Stimulated activated memory B cell treated with anti-CD40 and anti-IgM and Interleukin-4, amounts not matched to agents 10 μg/mL and 1 μg/mL and 100 μg/mL, for 72 hours (primary cell): ENCODE data around the gene RANBP17.

ENCODE experiments used
- ATAC-seq: fragments of 150-1000 bp; cut with Tn5 transposase; 2 replicates; pipeline ENCODE4 v1.10.0; 2021
- H3K27ac Mint-ChIP-seq: one replicate; pipeline ENCODE4 v1.8.0; 2022; ENCODE audit warnings: mild to moderate bottlenecking, mixed read lengths
- H3K27me3 Mint-ChIP-seq: one replicate; pipeline ENCODE4 v1.8.0; 2022; ENCODE audit warnings: mixed read lengths
- H3K36me3 Mint-ChIP-seq: one replicate; pipeline ENCODE4 v1.8.0; 2022; ENCODE audit warnings: mixed read lengths
- H3K4me1 Mint-ChIP-seq: one replicate; pipeline ENCODE4 v1.8.0; 2022; ENCODE audit warnings: mixed read lengths
- H3K4me3 Mint-ChIP-seq: one replicate; pipeline ENCODE4 v1.8.0; 2022; ENCODE audit warnings: mild to moderate bottlenecking, moderate library complexity, mixed read lengths
- H3K9me3 Mint-ChIP-seq: one replicate; pipeline ENCODE4 v1.8.0; 2022; ENCODE audit warnings: mixed read lengths

The RANBP17 gene

GRCh38 chr5:171315925-171316257 lies 454.1 kb downstream of the RANBP17 start:
- H3K4me1 Mint-ChIP-seq: peaks cover 19% of the 10 kb centered on the region
- no peak overlapping the region for H3K27ac Mint-ChIP-seq
- peaks cover 4% of the 10 kb centered on the region for H3K9me3 Mint-ChIP-seq
- H3K27me3 Mint-ChIP-seq: peaks cover 91% of the 10 kb centered on the region
- H3K4me3 Mint-ChIP-seq: peak overlapping the region; percentile 31
- peaks cover under 1% of the 10 kb centered on the region for H3K36me3 Mint-ChIP-seq
- no peak for ATAC-seq

DNA sequence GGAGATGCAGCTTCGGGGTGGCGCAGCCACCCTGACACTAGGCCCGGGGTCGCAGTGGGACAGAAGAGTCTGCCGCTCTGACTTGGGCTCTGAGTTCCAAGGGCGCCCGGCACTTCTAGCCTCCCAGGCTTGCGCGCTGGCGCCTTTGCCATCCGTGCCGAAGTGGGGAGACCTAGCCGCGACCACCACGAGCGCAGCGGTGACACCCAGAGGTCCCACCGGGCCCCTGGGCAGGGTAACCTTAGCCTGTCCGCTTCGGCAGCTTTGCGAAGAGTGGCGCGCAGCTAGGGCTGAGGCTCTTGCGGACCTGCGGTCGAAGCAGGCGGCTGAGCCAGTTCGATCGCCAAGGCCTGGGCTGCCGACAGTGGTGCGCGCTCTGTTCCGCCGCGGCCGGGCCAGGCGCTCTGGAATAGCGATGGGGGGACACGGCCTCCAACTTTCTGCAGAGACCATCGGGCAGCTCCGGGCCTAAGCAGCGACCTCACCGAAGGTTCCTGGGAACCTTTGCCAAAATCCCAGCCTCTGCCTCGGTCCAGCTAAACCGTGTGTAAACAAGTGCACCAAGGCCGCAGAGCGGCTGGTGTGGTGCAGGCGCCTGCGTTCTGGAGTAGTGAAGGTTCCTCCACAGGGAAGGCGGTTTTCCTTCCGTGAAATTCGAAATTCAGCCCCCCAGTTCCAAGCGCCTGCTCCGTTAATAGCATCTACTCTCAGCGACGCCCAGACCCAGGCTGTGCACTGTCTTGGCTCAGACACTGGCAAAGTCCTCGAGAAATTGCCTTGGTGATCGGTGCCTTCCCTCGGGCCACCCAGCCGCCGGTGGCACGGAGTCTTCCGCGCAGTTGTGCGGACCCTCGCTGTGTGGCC lies 454.7 kb downstream of the RANBP17 start:
- H3K4me1 Mint-ChIP-seq: peaks cover 17% of the 10 kb centered on the region
- H3K4me3 Mint-ChIP-seq: no peak overlapping the region
- H3K9me3 Mint-ChIP-seq: peaks cover 4% of the 10 kb centered on the region
- no peak for ATAC-seq
- no peaks in the 10 kb centered on the region for H3K36me3 Mint-ChIP-seq
- H3K27ac Mint-ChIP-seq: no peak overlapping the region
- H3K27me3 Mint-ChIP-seq: peaks cover 94% of the 10 kb centered on the region

- peaks cover 17% of the 10 kb centered on the region for H3K4me1 Mint-ChIP-seq
- peaks cover 4% of the 10 kb centered on the region for H3K9me3 Mint-ChIP-seq
- no peak for ATAC-seq
- peaks cover 97% of the 10 kb centered on the region for H3K27me3 Mint-ChIP-seq
- H3K4me3 Mint-ChIP-seq: no peak overlapping the region
- no peak overlapping the region for H3K27ac Mint-ChIP-seq
- no peaks in the 10 kb centered on the region for H3K36me3 Mint-ChIP-seq
These were observed 455.4 kb downstream of the RANBP17 start for GRCh38 chr5:171317230-171317629.

DNA sequence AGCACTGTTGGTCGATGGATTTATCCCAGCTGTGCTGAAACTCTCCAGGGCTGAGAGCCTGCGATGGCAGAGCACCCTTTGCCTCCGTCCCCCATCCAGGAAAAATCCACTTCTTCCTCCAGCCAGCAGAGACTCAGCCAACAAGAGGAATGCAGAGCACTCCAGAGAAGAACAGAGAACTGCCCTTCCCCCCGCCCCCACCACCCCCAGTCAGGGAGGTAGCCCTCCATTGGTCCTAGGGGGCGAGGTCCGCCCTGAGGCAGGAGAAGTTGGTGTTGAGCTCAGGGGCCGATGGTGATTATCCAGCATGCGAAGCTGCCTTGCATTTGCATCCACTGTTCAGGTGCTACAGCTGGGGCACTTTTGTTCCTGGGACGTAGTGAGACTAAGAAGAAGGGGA lies 456.2 kb downstream of the RANBP17 start:
- H3K9me3 Mint-ChIP-seq: peaks cover 2% of the 10 kb centered on the region
- no peak overlapping the region for H3K27ac Mint-ChIP-seq
- no peak for ATAC-seq
- no peak overlapping the region for H3K4me3 Mint-ChIP-seq
- H3K36me3 Mint-ChIP-seq: no peaks in the 10 kb centered on the region
- peaks cover 97% of the 10 kb centered on the region for H3K27me3 Mint-ChIP-seq
- peaks cover 10% of the 10 kb centered on the region for H3K4me1 Mint-ChIP-seq

GRCh38 chr5:171321447-171321846 lies 459.6 kb downstream of the RANBP17 start:
- H3K4me1 Mint-ChIP-seq: peaks cover 6% of the 10 kb centered on the region
- H3K4me3 Mint-ChIP-seq: no peak overlapping the region
- H3K9me3 Mint-ChIP-seq: no peaks in the 10 kb centered on the region
- H3K36me3 Mint-ChIP-seq: no peaks in the 10 kb centered on the region
- no peak overlapping the region for H3K27ac Mint-ChIP-seq
- peaks cover 83% of the 10 kb centered on the region for H3K27me3 Mint-ChIP-seq
- ATAC-seq: no peak

GRCh38 chr5:171322527-171322926 lies 460.7 kb downstream of the RANBP17 start:
- H3K4me1 Mint-ChIP-seq: peaks cover 6% of the 10 kb centered on the region
- H3K27me3 Mint-ChIP-seq: peaks cover 73% of the 10 kb centered on the region
- no peaks in the 10 kb centered on the region for H3K9me3 Mint-ChIP-seq
- no peak overlapping the region for H3K27ac Mint-ChIP-seq
- H3K36me3 Mint-ChIP-seq: no peaks in the 10 kb centered on the region
- no peak for ATAC-seq
- H3K4me3 Mint-ChIP-seq: no peak overlapping the region

GRCh38 chr5:171323007-171323406 lies 461.2 kb downstream of the RANBP17 start:
- Mint-ChIP-seq H3K27ac (no peak overlapping the region), H3K36me3 (no peaks in the 10 kb centered on the region), H3K9me3 (no peaks in the 10 kb centered on the region), H3K27me3 (peaks cover 73% of the 10 kb centered on the region), H3K4me3 (no peak overlapping the region), H3K4me1 (peaks cover 4% of the 10 kb centered on the region)
- ATAC-seq: no peak

DNA sequence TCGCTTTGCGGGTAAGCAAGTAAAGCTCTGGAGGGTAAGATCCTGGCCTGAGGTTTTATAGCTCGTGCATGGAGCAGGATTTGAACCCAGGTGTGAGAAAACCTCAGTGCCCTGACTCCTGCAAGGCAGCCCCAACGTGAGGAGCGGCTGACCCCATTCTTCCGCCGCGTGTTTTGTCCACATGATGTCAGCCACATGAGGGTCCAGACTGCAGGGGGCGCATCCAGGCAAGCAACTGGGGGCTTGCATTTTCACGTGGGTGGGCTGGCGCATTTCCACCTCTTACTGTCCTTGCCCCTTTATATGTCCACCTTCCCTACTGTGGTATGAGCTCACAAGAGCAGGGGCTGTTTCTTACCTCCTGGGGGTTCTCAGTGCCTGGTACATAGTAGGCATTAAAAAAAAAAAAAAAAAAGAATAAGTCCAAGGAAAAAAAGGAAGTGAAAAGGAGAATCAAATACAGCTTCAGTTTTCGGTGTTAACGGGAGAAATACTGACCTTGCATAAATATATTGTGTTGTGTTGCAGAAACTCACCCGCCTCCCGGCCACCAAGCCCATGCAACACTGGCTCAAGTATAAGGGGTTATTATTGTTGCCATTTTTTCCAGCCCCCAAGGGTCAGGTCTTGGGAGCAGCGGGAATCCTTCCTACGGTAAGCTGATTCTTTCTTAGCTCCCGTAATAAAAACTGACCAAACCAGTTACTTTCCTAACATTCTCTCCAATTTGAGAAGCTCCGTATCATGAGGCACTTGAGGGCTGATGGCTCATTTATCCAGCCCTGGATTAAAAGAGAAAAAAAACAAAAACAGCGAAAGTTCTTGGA lies 462.2 kb downstream of the RANBP17 start:
- no peaks in the 10 kb centered on the region for H3K36me3 Mint-ChIP-seq
- ATAC-seq: no peak
- no peak overlapping the region for H3K4me3 Mint-ChIP-seq
- no peaks in the 10 kb centered on the region for H3K9me3 Mint-ChIP-seq
- no peaks in the 10 kb centered on the region for H3K4me1 Mint-ChIP-seq
- no peak overlapping the region for H3K27ac Mint-ChIP-seq
- H3K27me3 Mint-ChIP-seq: peaks cover 70% of the 10 kb centered on the region

GRCh38 chr5:171330021-171330420 lies 468.2 kb downstream of the RANBP17 start:
- H3K4me3 Mint-ChIP-seq: no peak overlapping the region
- H3K27me3 Mint-ChIP-seq: peaks cover 54% of the 10 kb centered on the region
- no peak overlapping the region for H3K27ac Mint-ChIP-seq
- H3K36me3 Mint-ChIP-seq: no peaks in the 10 kb centered on the region
- no peaks in the 10 kb centered on the region for H3K4me1 Mint-ChIP-seq
- no peak for ATAC-seq
- no peaks in the 10 kb centered on the region for H3K9me3 Mint-ChIP-seq

DNA sequence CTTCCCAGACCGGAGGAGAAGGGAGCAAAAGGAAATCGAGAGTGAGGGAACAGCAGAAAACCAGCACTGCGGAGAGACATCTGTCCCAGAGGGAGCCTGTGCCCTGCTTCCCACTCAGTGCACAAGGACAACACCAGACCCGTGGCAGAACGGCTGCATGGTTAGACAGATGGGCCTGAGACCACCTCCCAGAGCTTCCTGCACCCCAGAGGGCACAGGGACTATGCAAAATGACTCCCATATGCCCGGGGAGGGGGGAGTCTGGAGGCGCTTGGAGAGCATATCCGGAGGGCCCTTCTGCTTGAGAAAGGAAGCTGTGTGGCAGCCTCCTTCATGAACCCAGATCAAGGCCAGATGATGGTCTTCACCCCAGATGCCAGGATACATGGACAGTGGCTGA lies 473.8 kb downstream of the RANBP17 start:
- Mint-ChIP-seq H3K9me3 (no peaks in the 10 kb centered on the region), H3K27me3 (peaks cover 71% of the 10 kb centered on the region), H3K4me1 (peaks cover 7% of the 10 kb centered on the region), H3K27ac (no peak overlapping the region), H3K4me3 (no peak overlapping the region), H3K36me3 (no peaks in the 10 kb centered on the region)
- ATAC-seq: no peak

- Mint-ChIP-seq H3K27me3 (peaks cover 69% of the 10 kb centered on the region), H3K36me3 (no peaks in the 10 kb centered on the region), H3K27ac (no peak overlapping the region), H3K4me3 (peak overlapping the region; percentile 36), H3K4me1 (peaks cover 7% of the 10 kb centered on the region), H3K9me3 (no peaks in the 10 kb centered on the region)
- ATAC-seq: no peak
These were observed 474.8 kb downstream of the RANBP17 start for GRCh38 chr5:171336521-171337209.

DNA sequence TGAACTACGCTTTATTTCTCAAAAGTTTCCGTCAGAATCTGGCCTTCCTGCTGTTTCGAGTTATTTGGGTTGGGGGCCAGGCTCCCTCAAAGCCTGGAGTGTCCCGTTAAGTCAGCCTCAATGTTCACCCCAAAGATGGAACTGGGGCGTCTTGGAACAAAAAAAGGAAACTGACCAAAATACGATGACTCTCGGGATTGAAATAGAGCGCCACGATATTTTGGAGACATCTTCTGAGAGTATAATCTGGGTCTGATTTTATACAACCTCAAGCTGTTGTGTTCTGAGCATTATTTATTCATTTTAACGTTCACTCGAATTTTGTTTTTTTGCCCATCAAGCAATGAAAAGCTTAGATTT lies 475.4 kb downstream of the RANBP17 start:
- no peak overlapping the region for H3K4me3 Mint-ChIP-seq
- peaks cover 7% of the 10 kb centered on the region for H3K4me1 Mint-ChIP-seq
- no peaks in the 10 kb centered on the region for H3K9me3 Mint-ChIP-seq
- no peak for ATAC-seq
- peaks cover 63% of the 10 kb centered on the region for H3K27me3 Mint-ChIP-seq
- H3K27ac Mint-ChIP-seq: no peak overlapping the region
- H3K36me3 Mint-ChIP-seq: no peaks in the 10 kb centered on the region

DNA sequence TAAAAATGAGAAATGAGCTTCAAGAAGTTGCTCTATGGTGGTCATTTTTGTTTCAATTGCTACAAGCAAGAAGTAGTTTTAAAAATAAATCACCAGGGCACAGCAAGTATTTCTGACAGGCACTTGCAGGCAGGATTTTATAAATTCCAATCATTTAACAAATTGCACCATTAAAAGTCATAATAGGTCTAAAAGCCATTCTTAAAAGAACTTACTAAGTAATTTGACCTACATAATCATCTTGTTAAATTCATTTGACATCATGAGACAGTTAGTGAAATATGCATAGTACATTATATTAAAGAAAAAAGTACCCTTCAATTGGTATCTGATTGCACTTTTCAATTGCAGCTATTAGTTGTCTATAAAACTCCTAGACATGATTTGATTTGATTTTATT lies 478.2 kb downstream of the RANBP17 start:
- no peak overlapping the region for H3K4me3 Mint-ChIP-seq
- H3K27me3 Mint-ChIP-seq: peaks cover 41% of the 10 kb centered on the region
- peaks cover 7% of the 10 kb centered on the region for H3K4me1 Mint-ChIP-seq

GRCh38 chr5:171340491-171340890 lies 478.7 kb downstream of the RANBP17 start:
- Mint-ChIP-seq H3K9me3 (no peaks in the 10 kb centered on the region), H3K27me3 (peaks cover 36% of the 10 kb centered on the region), H3K4me1 (peaks cover 7% of the 10 kb centered on the region), H3K4me3 (no peak overlapping the region), H3K27ac (no peak overlapping the region), H3K36me3 (no peaks in the 10 kb centered on the region)
- no peak for ATAC-seq

More for the DNA sequence above, 478.2 kb downstream of the RANBP17 start:
- no peak overlapping the region for H3K27ac Mint-ChIP-seq
- ATAC-seq: no peak
- no peaks in the 10 kb centered on the region for H3K36me3 Mint-ChIP-seq
- H3K9me3 Mint-ChIP-seq: no peaks in the 10 kb centered on the region

DNA sequence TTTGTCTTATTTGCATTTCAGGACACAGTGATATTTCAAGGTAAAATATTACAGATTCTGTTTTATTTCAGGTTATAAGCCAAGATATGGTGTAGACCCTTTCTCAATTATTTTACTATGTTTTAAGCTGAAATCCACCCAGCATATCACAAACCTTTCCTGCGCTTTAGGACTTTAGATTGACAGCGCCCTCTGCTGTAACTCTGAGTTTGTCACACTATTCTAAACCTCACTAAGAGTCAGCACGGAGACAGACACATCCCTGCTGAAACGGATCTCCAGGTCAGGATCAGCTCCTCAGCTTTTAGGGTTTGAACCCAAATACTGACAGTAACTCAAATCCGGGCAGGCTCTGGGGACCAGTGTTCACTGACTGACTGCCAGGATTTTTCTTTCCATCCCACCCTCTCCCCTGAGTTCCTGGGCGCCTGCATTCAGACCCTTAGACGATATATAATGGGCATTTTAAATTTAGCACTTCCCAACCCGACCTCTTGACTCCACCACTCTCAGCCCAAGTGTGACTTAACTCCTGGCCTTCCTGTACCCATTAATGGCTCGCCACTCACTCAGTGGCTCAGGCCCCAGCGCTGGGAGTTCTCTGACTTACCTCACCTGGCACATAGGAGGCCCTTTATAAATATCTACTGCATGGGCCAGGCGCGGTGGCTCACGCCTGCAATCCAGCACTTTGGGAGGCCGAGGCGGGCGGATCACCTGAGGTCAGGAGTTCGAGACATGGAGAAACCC lies 480.7 kb downstream of the RANBP17 start:
- Mint-ChIP-seq H3K4me1 (no peaks in the 10 kb centered on the region), H3K27me3 (peaks cover 16% of the 10 kb centered on the region), H3K4me3 (no peak overlapping the region), H3K36me3 (no peaks in the 10 kb centered on the region), H3K27ac (no peak overlapping the region), H3K9me3 (no peaks in the 10 kb centered on the region)
- no peak for ATAC-seq
